ENCODE results near the gene PTH1R.

DNA sequence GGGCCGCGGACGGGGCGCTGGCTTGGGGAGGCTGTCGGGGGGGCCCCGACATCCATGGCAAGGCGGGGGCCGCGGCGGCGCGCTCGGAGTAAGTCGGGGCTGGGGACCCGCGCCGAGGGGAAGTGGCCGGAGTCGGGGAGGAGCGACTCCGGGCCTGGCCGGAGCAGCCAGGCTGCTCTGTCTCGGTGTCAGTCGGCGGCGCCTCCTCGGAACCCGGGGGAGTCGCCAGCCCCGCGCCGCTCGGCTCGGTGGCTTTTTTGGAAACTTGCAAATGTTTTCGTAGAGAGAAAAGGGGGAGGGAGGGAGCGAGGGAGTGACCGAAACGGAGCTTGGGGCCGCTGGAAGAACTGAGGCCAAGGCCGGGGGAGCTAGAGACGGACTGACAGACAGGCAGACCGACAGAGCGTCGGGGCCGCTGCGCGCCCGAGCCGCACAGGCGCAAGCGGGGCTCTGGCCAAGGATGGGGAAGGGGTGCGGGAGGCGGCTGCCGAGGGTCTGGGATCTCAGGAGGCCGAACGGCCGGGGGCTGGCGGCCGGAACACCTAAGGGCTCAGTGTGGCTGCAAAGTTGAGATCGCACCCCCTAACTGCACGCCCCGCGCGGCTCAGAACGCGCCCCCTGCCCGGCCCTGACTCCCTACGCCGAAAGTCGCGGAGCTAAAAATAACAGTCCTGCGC, 5.0 kb downstream of the PTH1R start:
- TF ChIP-seq, protein P1, sequence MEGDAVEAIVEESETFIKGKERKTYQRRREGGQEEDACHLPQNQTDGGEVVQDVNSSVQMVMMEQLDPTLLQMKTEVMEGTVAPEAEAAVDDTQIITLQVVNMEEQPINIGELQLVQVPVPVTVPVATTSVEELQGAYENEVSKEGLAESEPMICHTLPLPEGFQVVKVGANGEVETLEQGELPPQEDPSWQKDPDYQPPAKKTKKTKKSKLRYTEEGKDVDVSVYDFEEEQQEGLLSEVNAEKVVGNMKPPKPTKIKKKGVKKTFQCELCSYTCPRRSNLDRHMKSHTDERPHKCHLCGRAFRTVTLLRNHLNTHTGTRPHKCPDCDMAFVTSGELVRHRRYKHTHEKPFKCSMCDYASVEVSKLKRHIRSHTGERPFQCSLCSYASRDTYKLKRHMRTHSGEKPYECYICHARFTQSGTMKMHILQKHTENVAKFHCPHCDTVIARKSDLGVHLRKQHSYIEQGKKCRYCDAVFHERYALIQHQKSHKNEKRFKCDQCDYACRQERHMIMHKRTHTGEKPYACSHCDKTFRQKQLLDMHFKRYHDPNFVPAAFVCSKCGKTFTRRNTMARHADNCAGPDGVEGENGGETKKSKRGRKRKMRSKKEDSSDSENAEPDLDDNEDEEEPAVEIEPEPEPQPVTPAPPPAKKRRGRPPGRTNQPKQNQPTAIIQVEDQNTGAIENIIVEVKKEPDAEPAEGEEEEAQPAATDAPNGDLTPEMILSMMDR (optimal IDR thresholded peaks at IDR 0.05 in 1 of 3, IDR thresholded peaks at IDR 0.05 in 1 of 3, conservative IDR thresholded peaks at IDR 0.05 in 1 of 3; ENCODE audit: extremely low read depth in 1 of 3, insufficient read depth in 2 of 3, low read length in 3 of 3), result no peak
- peak; percentile 100 for TF ChIP-seq EZH2 (IDR thresholded peaks at IDR 0.05; ENCODE audit: low read length)
